ACC112 (cell line): Measurements from ENCODE around the gene HPF1.
"Not testable (repeated sequence)": the region's sequence is repeated elsewhere in the genome, so short reads cannot be mapped to it uniquely, and the experiment has no call there.

Source experiments
- H2AFZ ChIP-seq: fragments of 200-600 bp; sonication (generic); one replicate; pipeline ENCODE4 v1.6.0; 2017; ENCODE audit warnings: antibody characterized with exemption, low read length; ENCODE audit not compliant: unreplicated experiment
- H3K27ac ChIP-seq: fragments of 200-600 bp; sonication (generic); 2 replicates; pipeline ENCODE4 v1.5.1; 2014; ENCODE audit warnings: low read depth, mild to moderate bottlenecking, antibody characterized with exemption, low read length, moderate library complexity
- H3K27me3 ChIP-seq: fragments of 200-600 bp; sonication (generic); 2 replicates; pipeline ENCODE4 v1.6.1; 2014; ENCODE audit warnings: mild to moderate bottlenecking, antibody characterized with exemption, low read length, moderate library complexity, mixed read lengths; ENCODE audit not compliant: insufficient read depth
- H3K36me3 ChIP-seq: fragments of 200-600 bp; sonication (generic); 2 replicates; pipeline ENCODE4 v1.6.1; 2016; ENCODE audit warnings: mild to moderate bottlenecking, antibody characterized with exemption, low read length, moderate library complexity, mixed read lengths; ENCODE audit not compliant: insufficient read depth
- H3K4me1 ChIP-seq: fragments of 200-600 bp; sonication (generic); one replicate; pipeline ENCODE4 v1.6.1; 2016; ENCODE audit warnings: low read length, mixed read lengths; ENCODE audit not compliant: insufficient read depth, unreplicated experiment, control insufficient read depth
- H3K4me3 ChIP-seq: fragments of 200-600 bp; sonication (generic); 2 replicates; pipeline ENCODE4 v1.5.1; 2014; ENCODE audit warnings: mild to moderate bottlenecking, low read depth, low read length
- H3K79me2 ChIP-seq: fragments of 200-600 bp; sonication (generic); one replicate; pipeline ENCODE4 v1.6.0; 2016; ENCODE audit warnings: low read length; ENCODE audit not compliant: control insufficient read depth, unreplicated experiment, insufficient read depth

Gene HPF1

GRCh38 chr4:169741569-169741968 is 16.2 kb downstream of the HPF1 start:
- no peak overlapping the region for H3K4me3 ChIP-seq
- H3K4me1 ChIP-seq, result peaks cover 27% of the 10 kb centered on the region
- H2AFZ ChIP-seq, result no peak overlapping the region
- no peak overlapping the region for H3K27ac ChIP-seq
- no peaks in the 10 kb centered on the region for H3K79me2 ChIP-seq
- peaks cover 9% of the 10 kb centered on the region; the same call in 1 of the 2 replicates for H3K36me3 ChIP-seq
- no peaks in the 10 kb centered on the region for H3K27me3 ChIP-seq

GRCh38 chr4:169738604-169739003 is 19.1 kb downstream of the HPF1 start:
- not testable (repeated sequence) for H3K27me3 ChIP-seq, H3K79me2 ChIP-seq, H3K27ac ChIP-seq, H3K4me1 ChIP-seq, H3K4me3 ChIP-seq, H2AFZ ChIP-seq, H3K36me3 ChIP-seq

GRCh38 chr4:169730564-169730963 is 27.2 kb downstream of the HPF1 start:
- no peak overlapping the region for H3K4me3 ChIP-seq
- H3K27me3 ChIP-seq, result no peaks in the 10 kb centered on the region
- H3K4me1 ChIP-seq, result no peaks in the 10 kb centered on the region
- no peaks in the 10 kb centered on the region for H3K79me2 ChIP-seq
- no peak overlapping the region for H3K27ac ChIP-seq
- H3K36me3 ChIP-seq, result no peaks in the 10 kb centered on the region
- no peak overlapping the region for H2AFZ ChIP-seq

GRCh38 chr4:169727616-169728015 is 30.1 kb downstream of the HPF1 start:
- Histone ChIP-seq H3K27me3 (no peaks in the 10 kb centered on the region), H3K27ac (no peak overlapping the region), H3K79me2 (no peaks in the 10 kb centered on the region), H3K4me3 (no peak overlapping the region), H2AFZ (no peak overlapping the region), H3K36me3 (no peaks in the 10 kb centered on the region), H3K4me1 (no peaks in the 10 kb centered on the region)

- no peaks in the 10 kb centered on the region for H3K4me1 ChIP-seq
- H3K27ac ChIP-seq, result no peak overlapping the region
- no peak overlapping the region for H2AFZ ChIP-seq
- no peak overlapping the region for H3K4me3 ChIP-seq
- no peaks in the 10 kb centered on the region for H3K79me2 ChIP-seq
- no peaks in the 10 kb centered on the region for H3K27me3 ChIP-seq
- no peaks in the 10 kb centered on the region for H3K36me3 ChIP-seq
These were observed 33.5 kb downstream of the HPF1 start for GRCh38 chr4:169724260-169724659.

- Histone ChIP-seq H3K27me3 (no peaks in the 10 kb centered on the region), H3K36me3 (no peaks in the 10 kb centered on the region), H3K4me1 (no peaks in the 10 kb centered on the region), H3K27ac (no peak overlapping the region), H2AFZ (no peak overlapping the region), H3K4me3 (no peak overlapping the region), H3K79me2 (no peaks in the 10 kb centered on the region)
These were observed 34.4 kb downstream of the HPF1 start for GRCh38 chr4:169723207-169723965.

GRCh38 chr4:169720529-169720928 is 37.2 kb downstream of the HPF1 start:
- Histone ChIP-seq H3K4me3 (no peak overlapping the region), H3K4me1 (peaks cover 15% of the 10 kb centered on the region), H3K36me3 (no peaks in the 10 kb centered on the region), H3K27ac (no peak overlapping the region), H3K79me2 (no peaks in the 10 kb centered on the region), H2AFZ (no peak overlapping the region), H3K27me3 (no peaks in the 10 kb centered on the region)

GRCh38 chr4:169716677-169717076 is 41.1 kb downstream of the HPF1 start:
- peaks cover 17% of the 10 kb centered on the region for H3K4me1 ChIP-seq
- peak overlapping the region; percentile 16; the same call in 1 of the 2 replicates for H3K27ac ChIP-seq
- no peaks in the 10 kb centered on the region for H3K79me2 ChIP-seq
- no peaks in the 10 kb centered on the region for H3K27me3 ChIP-seq
- peaks cover 3% of the 10 kb centered on the region; the same call in 1 of the 2 replicates for H3K36me3 ChIP-seq
- H2AFZ ChIP-seq, result no peak overlapping the region
- no peak overlapping the region for H3K4me3 ChIP-seq

GRCh38 chr4:169715826-169716225 is 41.9 kb downstream of the HPF1 start:
- Histone ChIP-seq H2AFZ (no peak overlapping the region), H3K4me3 (no peak overlapping the region), H3K27ac (no peak overlapping the region), H3K79me2 (no peaks in the 10 kb centered on the region), H3K4me1 (peaks cover 17% of the 10 kb centered on the region), H3K36me3 (peaks cover 3% of the 10 kb centered on the region; the same call in 1 of the 2 replicates), H3K27me3 (no peaks in the 10 kb centered on the region)

GRCh38 chr4:169707958-169708643 is 49.6 kb downstream of the HPF1 start:
- no peak overlapping the region for H2AFZ ChIP-seq
- no peaks in the 10 kb centered on the region for H3K4me1 ChIP-seq

GRCh38 chr4:169698331-169698730 is 59.4 kb downstream of the HPF1 start:
- no peaks in the 10 kb centered on the region for H3K4me1 ChIP-seq
- H3K4me3 ChIP-seq, result no peak overlapping the region
- no peak overlapping the region for H3K27ac ChIP-seq
- H3K27me3 ChIP-seq, result no peaks in the 10 kb centered on the region
- no peak overlapping the region for H2AFZ ChIP-seq
- H3K36me3 ChIP-seq, result peaks cover 10% of the 10 kb centered on the region; the same call in 1 of the 2 replicates
- H3K79me2 ChIP-seq, result no peaks in the 10 kb centered on the region

More at GRCh38 chr4:169707958-169708643, 49.6 kb downstream of the HPF1 start:
- Histone ChIP-seq H3K4me3 (no peak overlapping the region), H3K36me3 (peaks cover 8% of the 10 kb centered on the region), H3K27me3 (no peaks in the 10 kb centered on the region), H3K27ac (0 out of 2 replicates have a peak overlapping the region, but pooled peaks have one; percentile 1), H3K79me2 (no peaks in the 10 kb centered on the region)
